GM18519 (cell line): ENCODE results near the gene INHBC.
"Not testable (repeated sequence)": the region's sequence is repeated elsewhere in the genome, so short reads cannot be mapped to it uniquely, and the experiment has no call there.

ENCODE experiments used
- ATAC-seq: cut with Tn5 transposase; IDR thresholded peaks from one replicate; pipeline ENCODE4 v1.9.1; 2021; ENCODE audit warnings: mild to moderate bottlenecking, moderate library complexity; ENCODE audit not compliant: unreplicated experiment, low FRiP score

INHBC gene

GRCh38 chr12:57434517-57435223 is at the start of gene INHBC:
Gene INHBC (plus strand): TSS chr12:57434784. CDS start chr12:57434887, 103 bp downstream.
- ATAC-seq = no peak

GRCh38 chr12:57385586-57385985 is 49.0 kb upstream of the INHBC start:
- no peak for ATAC-seq

GRCh38 chr12:57386187-57386720 is 48.3 kb upstream of the INHBC start:
- no peak for ATAC-seq

GRCh38 chr12:57388425-57388824 is 46.2 kb upstream of the INHBC start:
- ATAC-seq = no peak

GRCh38 chr12:57389033-57389432 is 45.6 kb upstream of the INHBC start:
- no peak for ATAC-seq

GRCh38 chr12:57390174-57390573 is 44.4 kb upstream of the INHBC start:
- ATAC-seq = no peak

GRCh38 chr12:57395121-57395520 is 39.5 kb upstream of the INHBC start:
- ATAC-seq = no peak

- ATAC-seq = no peak
Observed at GRCh38 chr12:57397441-57397840, 37.1 kb upstream of the INHBC start.

GRCh38 chr12:57399718-57400463 is 34.7 kb upstream of the INHBC start:
- not testable (repeated sequence) for ATAC-seq

- ATAC-seq = no peak
Observed at GRCh38 chr12:57401165-57401564, 33.4 kb upstream of the INHBC start.

GRCh38 chr12:57402156-57402555 is 32.4 kb upstream of the INHBC start:
- ATAC-seq = not testable (repeated sequence)

GRCh38 chr12:57404966-57405640 is 29.5 kb upstream of the INHBC start:
- ATAC-seq = no peak

GRCh38 chr12:57410534-57410933 is 24.1 kb upstream of the INHBC start:
- ATAC-seq = no peak

GRCh38 chr12:57414160-57414559 is 20.4 kb upstream of the INHBC start:
- not testable (repeated sequence) for ATAC-seq

- no peak for ATAC-seq
Observed at GRCh38 chr12:57415088-57415487, 19.5 kb upstream of the INHBC start.

GRCh38 chr12:57416039-57416996 is 18.3 kb upstream of the INHBC start:
- no peak for ATAC-seq

- ATAC-seq = no peak
Observed at GRCh38 chr12:57418255-57418654, 16.3 kb upstream of the INHBC start.

- ATAC-seq = no peak
Observed at GRCh38 chr12:57419495-57419894, 15.1 kb upstream of the INHBC start.

- ATAC-seq = no peak
Observed at GRCh38 chr12:57420482-57420881, 14.1 kb upstream of the INHBC start.

- not testable (repeated sequence) for ATAC-seq
Observed at GRCh38 chr12:57426948-57427347, 7.6 kb upstream of the INHBC start.
